Stimulated activated CD8-positive, alpha-beta memory T cell treated with anti-CD3 and anti-CD28 coated beads, Interleukin-7, amount 100 ng/mL, for 24 hours (primary cell): ENCODE measurements around the gene SLC25A40.
"Not testable (repeated sequence)": the region's sequence is repeated elsewhere in the genome, so short reads cannot be mapped to it uniquely, and the experiment has no call there.

Source experiments
- DNase-seq: peaks from one replicate; pipeline ENCODE4 v3.0.0-alpha.2; 2020; ENCODE audit warnings: low read depth

SLC25A40 gene

DNA sequence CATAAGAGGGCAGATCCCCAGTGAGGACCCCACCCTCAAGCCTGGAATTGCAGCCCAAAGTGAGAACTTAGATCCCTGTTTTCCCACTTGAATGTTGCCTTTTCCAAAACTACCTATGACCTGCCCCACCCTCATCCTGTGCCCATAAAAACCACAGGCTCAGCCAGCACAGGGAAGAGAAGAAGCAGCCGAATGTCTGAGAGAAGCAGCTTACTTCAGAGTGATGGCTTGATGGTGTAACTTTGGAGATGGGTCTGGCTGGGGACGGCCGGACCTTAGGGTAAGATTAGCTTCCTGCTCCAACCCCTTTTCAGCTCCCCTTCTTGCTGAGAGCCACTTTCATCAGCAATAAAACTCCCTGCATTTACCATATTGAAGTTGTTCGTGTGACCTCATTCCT, 5.7 kb downstream of the SLC25A40 start:
- no peak for DNase-seq

DNA sequence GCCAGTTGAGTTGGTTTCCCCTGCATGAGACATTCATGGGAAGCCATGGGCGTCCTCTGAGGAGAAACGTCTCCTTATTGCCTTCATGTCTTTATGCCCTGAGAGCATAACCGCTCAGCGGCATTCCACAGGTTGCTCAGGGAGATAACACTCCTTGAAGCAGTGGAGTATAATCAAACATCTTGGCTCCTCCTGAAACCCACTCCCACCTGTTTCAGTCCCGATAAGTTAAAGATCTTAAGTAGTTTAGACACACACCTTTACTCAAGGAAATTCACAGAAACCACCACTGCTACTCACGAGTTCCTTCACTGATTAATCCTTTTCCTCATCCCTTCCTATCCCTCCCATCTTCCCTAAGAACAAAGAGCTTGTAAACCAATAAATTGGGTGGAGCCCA, 9.6 kb downstream of the SLC25A40 start:
- not testable (repeated sequence) for DNase-seq

DNA sequence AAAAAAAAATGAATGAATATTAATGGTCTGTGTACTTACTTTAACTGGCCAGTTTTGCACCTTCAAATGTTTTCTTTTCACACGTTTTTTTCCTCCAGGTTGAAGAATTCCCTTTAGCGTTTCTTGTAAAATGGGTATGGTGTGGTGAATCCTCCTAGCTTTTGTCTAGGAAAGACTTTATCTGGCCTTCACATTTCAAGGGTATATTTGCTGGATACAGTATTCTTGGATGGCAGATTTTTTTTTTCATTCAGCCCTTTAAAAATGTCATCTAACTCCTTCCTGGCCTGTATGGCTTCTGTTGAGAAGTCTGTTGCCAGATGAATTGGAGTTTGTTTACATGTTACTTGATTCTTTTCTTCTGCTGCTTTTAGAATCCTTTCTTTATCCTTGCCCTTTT, 10.1 kb downstream of the SLC25A40 start:
- DNase-seq: no peak

DNA sequence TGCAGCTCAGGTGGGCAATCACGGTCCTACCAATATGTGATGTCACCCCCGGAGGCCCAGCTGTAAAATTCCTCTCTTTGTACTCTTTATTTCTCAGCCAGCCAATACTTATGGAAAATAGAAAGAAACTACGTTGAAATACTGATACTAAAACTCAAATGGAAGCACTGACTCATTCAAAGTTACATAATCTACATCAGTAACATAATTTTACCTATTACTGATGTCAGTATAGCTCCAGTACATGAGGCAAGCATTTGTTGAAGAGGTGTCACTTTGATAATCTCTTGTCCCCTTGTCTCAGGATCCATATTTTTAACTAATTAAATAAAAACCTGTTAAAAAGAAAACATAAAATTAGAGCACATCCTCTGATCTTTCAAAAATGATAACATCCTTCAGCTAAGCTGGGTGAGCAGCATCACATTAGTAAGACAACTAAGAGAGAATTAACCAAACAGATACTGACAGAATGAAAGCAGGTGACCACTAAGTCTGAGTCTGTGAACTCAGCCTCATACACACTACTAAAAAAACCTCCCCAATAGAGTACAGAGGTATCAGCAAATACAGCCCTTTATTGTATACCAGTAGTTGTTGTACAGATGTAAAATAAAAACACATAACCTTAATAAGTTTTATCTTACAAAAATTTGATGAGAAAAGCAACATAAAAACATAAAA, 17.6 kb downstream of the SLC25A40 start:
- DNase-seq: no peak

DNA sequence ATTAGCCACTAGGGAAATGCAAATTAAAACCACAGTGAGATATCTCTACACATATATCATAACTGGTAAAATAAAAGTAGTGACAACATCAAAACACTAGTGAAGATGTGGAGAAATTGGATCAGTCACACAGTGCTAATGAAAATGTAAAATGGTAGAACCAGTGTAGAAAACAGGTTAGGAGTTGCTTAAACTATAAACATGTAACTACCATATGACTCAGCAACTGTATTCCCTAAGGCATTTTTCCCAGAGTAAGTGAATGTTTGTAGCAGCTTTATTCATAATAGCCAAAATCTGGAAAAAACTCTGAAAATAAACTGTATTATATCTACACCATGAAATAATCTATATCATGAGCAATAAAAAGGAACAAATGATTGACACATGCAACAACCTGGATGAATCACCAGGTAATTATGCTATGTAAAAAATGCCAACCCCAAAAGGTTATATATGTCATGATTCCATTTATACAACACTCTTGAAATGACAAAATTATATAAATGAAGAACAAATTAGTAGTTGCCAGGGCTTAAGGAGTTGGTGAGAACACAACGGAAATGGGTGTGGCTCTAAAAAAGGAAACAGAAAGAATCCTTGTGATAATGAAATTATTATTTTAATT, 22.8 kb downstream of the SLC25A40 start:
- no peak for DNase-seq

DNA sequence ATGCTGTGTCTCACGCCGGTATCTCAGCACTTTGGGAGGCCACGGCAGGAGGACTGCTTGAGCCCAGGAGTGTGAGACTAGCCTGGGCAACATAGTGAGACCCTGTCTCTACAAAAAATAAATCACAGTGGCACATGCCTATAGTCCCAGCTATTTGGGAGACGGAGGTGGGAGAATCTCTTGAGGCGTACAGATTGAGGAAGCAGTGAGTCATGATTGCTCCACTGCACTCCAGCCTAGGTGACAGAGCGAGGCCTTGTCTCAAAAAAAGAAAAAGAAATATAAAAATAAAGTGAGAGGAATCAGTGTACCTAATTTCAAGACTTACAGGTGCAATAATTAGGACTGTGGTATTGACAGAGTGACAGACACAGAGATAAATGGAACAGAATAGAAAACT, 23.9 kb downstream of the SLC25A40 start:
- no peak for DNase-seq

DNA sequence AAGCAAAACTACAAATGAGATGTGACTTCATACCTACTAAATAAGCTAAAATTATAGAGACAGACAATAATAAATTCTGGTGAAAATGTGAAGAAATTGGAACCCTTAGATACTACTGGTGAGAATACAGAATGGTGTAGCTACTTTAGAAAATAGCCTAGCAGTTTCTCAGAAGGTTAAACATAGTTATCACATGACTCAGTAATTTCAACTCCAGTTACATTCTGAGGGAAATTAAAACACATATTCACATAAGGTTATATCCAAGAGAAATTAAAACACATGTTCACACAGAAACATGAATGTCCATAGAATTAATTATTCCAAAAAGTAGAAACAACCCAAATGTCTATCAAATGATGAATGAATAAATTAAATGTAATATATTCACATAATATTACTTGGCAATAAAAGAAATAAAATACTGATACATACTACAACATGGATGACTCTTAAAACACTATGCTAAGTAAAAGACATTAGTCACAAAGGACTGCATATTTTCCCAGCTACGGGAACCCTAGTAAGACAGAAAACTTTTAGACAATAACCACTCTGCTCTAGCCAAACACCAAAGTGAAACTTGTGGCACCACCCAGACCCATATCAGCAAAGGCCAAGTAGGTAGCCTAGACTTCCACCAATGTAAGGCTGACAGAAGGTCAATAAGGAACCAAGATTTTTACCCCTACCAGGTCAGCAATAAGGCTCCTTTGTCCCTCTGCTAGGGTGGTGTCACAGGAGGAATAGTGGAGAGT, 25.1 kb downstream of the SLC25A40 start:
- no peak for DNase-seq

DNA sequence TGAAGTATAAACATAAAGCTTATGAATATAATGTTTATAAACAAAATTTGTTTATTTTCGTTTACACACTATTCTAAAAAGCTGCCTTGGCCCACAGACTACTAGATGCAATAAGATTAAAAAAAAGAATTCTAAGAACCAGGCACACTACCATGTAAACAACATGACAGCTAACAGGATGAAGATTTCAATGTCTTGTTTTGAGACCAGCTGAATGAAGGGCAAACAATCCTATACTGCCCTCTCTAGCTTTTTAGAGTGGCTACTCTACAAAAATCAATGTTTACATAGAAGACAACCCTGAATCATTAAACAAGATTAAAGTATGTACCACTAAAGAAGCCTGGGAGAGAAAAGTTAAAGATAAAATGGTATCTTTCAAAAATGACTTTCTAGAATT, 38.6 kb downstream of the SLC25A40 start:
- DNase-seq: no peak

DNA sequence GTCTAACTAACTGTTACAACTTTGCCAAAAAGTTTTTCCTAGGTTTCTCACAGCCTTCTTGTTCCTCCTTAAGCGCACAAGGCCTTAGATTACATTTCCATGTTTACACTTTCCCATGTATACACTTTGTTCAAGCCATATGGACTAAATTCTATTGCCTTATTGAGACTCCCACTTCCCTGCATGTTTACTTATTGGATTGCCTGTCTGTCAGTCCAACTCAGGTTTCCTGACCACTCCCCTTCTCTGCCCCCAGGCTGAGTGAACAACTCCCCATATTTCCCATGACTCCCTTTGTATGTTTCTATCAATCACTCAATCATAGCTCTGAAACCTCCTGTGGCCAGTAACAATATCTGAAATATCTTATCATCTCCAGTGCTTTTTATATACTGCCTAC, 43.0 kb downstream of the SLC25A40 start:
- DNase-seq: no peak

DNA sequence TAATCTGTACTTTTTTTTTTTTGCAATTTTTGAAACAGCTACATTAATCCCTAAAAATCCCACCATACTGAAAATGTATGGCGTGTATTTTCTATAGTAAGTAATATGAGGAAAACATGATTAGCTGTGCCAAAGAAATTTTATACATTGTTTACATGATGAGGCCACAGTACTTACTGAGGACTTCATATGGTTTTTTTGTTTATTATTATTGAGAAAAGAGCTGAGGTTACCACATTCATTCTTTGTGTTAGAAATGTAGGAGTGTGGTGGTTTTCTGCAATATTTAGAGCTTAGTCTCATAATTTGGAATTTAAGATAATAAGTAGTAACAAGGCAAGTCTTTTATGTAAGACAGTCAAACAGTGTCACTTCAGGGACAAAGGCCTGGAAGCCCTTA, 45.1 kb downstream of the SLC25A40 start:
- DNase-seq: no peak

DNA sequence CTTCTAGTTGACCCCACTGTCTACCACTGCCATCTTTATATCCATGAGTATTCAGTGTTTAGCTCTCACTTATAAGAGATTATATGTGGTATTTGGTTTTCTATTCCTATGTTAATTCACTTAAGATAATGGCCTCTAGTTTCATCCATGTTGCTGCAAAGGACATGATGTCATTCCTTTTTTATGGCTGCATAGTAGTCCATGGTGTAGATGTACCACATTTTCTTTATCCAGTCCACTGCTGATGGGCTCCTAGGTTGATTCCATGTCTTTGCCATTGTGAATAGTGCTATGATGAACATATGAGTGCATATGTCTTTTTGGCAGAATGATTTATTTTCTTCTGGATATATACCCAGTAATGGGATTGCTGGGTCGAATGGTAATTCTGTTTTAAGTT, 47.8 kb downstream of the SLC25A40 start:
- DNase-seq: not testable (repeated sequence)

DNA sequence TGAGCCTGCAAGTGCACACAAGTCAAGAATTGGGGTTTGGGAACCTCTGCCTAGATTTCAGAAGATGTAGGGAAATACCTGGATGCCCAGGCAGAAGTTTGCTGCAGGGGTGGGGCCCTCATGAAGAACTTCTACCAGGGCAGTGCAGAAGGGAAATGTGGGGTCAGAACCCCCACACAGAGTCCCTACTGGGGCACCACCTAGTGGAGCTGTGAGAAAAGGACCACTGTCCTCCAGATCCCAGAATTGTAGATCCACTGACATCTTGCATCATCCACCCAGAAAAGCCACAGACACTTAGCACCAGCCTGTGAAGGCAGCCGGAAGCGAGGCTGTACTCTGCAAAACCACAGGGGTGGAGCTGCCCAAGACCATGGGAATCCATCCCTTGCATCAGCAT, 50.8 kb downstream of the SLC25A40 start:
- DNase-seq: not testable (repeated sequence)

DNA sequence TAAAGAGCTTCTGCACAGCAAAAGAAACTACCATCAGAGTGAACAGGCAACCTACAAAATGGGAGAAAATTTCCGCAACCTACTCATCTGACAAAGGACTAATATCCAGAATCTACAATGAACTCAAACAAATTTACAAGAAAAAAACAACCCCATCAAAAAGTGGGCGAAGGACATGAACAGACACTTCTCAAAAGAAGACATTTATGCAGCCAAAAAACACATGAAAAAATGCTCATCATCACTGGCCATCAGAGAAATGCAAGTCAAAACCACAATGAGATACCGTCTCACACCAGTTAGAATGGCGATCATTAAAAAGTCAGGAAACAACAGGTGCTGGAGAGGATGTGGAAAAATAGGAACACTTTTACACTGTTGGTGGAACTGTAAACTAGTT, 54.1 kb downstream of the SLC25A40 start:
- DNase-seq: not testable (repeated sequence)

DNA sequence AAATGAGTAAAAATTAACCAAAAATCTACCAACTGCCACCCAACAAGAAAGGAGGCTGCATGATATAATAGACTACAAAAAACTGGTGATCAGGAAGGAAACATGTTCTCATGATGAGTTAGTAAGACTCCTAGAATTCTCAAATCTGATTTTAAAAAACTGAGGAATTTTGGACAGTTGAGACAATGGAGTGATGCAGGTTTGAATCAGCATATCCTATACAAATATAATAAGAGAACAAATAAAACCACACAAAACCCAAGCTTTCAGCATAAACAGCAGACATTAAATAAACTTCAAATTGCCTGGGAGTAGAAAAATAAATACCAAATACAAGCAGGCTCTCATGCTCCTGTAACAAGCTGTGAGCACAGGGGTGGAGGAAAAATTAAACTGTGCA, 57.8 kb downstream of the SLC25A40 start:
- no peak for DNase-seq

DNA sequence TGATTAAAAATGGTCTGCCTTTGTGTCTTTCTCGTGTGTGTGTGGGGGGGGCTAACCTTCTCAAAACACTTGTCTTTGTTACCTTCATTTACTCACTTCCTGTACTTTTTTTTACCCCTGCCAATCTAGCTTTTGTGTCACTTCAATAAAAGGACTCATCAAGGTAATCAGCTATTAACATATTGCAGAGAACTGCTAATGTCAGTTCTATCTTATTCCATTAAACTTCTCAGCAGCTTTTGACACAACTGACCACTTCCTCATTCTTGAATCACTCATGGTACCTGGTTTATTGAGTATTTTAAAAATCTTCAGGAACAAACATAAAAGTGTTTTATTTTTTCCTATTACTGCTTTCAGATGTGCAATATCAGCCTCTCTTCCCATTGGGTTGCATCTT, 59.8 kb downstream of the SLC25A40 start:
- no peak for DNase-seq

DNA sequence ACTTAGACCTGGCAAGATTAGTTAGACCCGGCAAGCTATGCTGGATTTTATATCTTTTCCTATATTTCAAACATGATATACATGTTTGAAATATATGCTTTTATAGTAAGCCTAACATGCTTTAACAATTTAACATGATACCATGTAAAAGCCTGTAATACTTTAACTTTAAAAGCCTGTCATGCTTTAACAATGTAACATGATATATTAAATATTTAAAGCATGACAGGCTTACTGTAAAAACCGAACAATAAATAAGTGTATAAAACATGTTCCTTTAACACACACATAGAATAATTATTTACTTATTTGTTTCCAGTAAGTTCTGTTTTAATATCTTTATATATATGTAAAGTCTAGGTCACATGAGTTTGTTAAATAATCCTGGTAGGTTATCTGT, 65.4 kb downstream of the SLC25A40 start:
- no peak for DNase-seq

DNA sequence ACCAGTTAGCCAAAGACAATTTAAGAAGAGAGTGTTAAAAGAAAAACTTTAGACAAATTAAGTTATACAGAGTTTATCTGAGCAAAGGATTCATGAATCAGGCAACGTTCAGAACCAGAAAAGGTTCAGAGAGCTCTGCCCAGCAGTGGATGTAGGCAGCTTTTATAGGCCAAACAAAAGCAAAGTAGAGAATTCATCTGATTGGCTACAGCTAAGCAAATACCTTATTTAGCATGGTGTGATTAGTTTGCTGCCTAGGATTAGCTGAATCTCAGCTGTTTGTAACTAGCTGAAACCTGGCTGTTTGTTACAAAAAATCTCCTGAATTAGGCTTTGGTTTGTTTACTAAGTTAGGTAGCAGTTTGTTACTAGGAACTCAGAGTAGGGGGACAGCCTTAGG, 66.0 kb downstream of the SLC25A40 start:
- no peak for DNase-seq

DNA sequence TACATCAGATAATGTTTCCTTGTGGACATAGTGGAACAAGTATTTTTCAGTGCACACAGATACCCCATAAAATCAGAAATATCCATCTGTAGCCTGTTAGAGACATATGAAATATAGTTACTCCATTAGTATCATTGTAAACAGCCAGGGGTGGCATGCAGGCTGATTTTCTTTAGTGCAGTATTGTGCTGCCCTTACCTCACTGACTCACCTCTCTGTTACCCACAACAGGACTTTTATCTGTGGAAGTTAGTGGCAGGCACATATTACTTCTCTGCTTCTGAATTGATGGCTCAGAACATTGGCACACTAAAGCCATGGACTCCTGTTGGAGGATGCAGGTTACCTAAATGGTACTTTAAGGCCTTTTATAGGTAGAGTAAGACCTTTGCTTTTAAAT, 70.0 kb downstream of the SLC25A40 start:
- no peak for DNase-seq

DNA sequence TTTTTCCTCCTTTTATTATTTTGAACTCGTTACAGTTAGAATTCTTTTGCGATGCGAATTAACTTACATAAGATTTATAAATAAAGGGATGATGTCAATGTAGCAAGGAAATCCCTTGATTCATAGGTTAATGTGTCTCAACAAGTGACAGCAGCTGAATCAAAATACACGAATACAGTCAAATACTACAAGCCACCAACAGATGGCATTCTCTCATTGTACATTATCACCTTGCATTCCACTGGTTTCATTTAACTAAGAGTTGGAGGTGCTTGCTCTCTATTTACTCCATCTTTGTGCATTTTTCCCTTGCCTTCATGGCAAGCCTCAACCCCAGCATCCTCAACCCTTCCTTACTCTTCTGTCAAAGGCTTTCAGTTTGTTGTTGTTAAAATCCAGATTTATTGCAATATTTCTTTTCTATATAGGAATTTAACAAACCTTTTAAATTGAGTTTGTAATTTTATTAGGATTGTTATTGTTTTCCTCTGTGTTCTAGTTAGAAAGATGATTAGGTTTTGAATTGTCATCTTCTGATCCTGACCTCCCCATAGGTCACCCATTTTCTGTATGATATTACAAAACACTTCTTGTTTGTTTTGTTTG, 78.3 kb downstream of the SLC25A40 start:
- no peak for DNase-seq

DNA sequence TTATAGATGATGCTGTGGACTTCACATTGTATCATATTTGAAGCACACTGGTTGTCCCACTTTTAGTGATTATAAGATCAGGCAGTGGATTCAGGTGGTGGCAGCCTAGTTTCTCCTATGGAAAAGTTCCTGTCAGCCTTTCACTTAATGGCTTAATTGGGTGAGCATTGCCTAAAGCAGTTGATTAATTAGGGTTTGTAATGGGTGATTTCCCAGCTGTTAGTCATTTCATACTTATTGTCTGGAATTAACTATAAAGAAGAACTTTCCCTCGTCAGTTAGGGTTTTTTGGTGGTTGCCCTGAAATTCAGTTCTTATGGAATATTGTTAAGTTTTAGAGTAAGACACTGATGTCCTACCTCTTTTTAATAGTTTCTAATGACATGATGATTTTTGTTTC, 78.8 kb downstream of the SLC25A40 start:
- no peak for DNase-seq

DNA sequence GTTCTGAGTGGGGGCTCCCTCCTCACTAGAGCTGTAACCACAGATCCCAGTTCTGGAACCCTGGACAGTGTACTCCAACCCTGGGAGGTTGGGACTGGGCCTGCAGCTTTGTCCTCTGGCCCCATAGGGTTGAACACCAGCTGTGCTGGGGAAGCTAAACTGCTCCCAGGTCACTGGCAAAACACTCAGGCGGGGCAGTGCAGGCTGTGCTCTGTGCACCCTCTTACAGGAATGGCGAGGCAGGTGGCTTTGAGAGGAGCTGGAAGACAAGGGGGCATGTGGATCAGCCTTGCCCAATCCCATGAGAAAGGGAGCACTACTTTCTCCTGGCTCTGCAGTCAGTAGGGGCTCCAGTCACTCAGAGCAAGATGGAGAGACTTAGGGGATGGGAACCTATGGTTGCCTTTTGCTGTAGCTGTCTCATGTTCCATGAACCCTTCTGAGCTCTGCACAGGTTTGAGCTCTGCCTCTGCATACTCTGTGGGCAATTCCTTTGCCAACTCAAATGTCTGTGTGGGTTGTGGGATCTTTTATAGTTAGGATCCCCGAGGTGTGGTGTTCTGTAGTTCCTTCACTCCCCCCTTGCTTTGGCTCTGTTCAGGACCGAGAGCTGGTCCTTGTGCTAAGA, 90.7 kb downstream of the SLC25A40 start:
- DNase-seq: no peak

DNA sequence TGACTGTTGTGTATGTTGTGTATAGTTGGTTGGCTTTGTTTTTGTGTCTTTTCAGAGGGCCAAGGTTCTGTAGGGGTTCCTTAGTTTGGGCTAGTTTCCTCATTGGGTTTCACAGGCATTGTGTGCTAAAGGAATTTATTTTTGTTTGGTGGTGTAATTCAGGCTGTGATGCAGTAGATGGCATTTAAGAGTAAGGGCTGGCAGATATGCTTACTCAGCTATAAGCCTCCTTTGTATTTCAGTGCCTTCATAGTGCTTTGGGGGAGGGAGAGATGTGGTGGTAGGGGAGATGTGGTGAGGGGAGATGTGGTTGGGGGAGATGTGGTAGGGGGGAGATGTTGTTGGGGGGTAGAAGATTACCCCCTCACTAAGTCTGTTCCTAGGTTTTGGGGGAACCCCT, 91.7 kb downstream of the SLC25A40 start:
- no peak for DNase-seq
